ENCODE data around the gene RABIF. TPM values are rescaled to one million over a fixed set of nuclear protein-coding genes. Genes with fewer than 3 reads are reported as not detected.

RABIF gene
- total RNA-seq: 3.2 and 5.5 TPM in 2 replicates

GRCh38 chr1:202888531-202889360, at the start of gene RABIF:
Gene RABIF, minus strand, starts transcription at chr1:202889149. Its CDS starts 51 bp downstream, at chr1:202889098.

GRCh38 chr1:202926581-202927491, 37.9 kb upstream of the RABIF start, which contains the start of gene KLHL12:
Gene KLHL12, minus strand, starts transcription at chr1:202927234. Its CDS starts 2,072 bp downstream, at chr1:202925162.

Other genes starting within 250 kb of the RABIF start
- under 0.01 TPM in 1 of 2 replicates, not detected in the other for gene SYT2, start 178.7 kb downstream of the RABIF start, total RNA-seq
- gene KDM5B, start 80.7 kb downstream of the RABIF start, total RNA-seq: 94.4 and 113 TPM in 2 replicates
- 0.24 TPM in 1 of 2 replicates, not detected in the other for gene PCAT6, start 78.2 kb downstream of the RABIF start, total RNA-seq
- gene KLHL12, start 38.1 kb upstream of the RABIF start, total RNA-seq: 31.1 and 42.8 TPM in 2 replicates
- gene ADIPOR1, start 69.2 kb upstream of the RABIF start, total RNA-seq: 162 and 186 TPM in 2 replicates
- 100.0 and 208 TPM in 2 replicates for gene CYB5R1, start 78.1 kb upstream of the RABIF start, total RNA-seq
- gene TMEM183A, start 118.2 kb upstream of the RABIF start, total RNA-seq: 117 and 139 TPM in 2 replicates
- 0.64 and 14.0 TPM in 2 replicates for gene PPFIA4, start 137.3 kb upstream of the RABIF start, total RNA-seq
- not detected in 2 replicates for gene MYOG, start 196.9 kb upstream of the RABIF start, total RNA-seq
- gene ADORA1, start 238.6 kb upstream of the RABIF start, total RNA-seq: under 0.01 and 0.72 TPM in 2 replicates

Measured in tracheal epithelial cell (primary cell).